Activated naive CD4-positive, alpha-beta T cell treated with anti-CD3 and anti-CD28 coated beads for 36 hours (primary cell): Measurements from ENCODE around the gene IL17C. TPM values are rescaled to one million over a fixed set of nuclear protein-coding genes. Genes with fewer than 3 reads are reported as not detected.
A peak's percentile ranks its signal among the peaks of the same experiment; 100 is the strongest.

Experiments
- CTCF ChIA-PET: fragments of 350-600 bp; sonication (Branson Sonifier 250); formaldehyde crosslinking; loops from one replicate; lab custom pipeline; 2021; ENCODE audit warnings: antibody characterized with exemption; lab: Charles Lee
- DNase-seq: peaks from one replicate; pipeline ENCODE4 v3.0.0-alpha.2; 2020
- H3K27ac Mint-ChIP-seq: one replicate; pipeline ENCODE4 v1.8.0; 2021; ENCODE audit warnings: mild to moderate bottlenecking, mixed read lengths
- H3K27me3 Mint-ChIP-seq: one replicate; pipeline ENCODE4 v1.8.0; 2021; ENCODE audit warnings: low read depth, mixed read lengths
- H3K36me3 Mint-ChIP-seq: one replicate; pipeline ENCODE4 v1.8.0; 2021; ENCODE audit warnings: low read depth, mixed read lengths
- H3K4me1 Mint-ChIP-seq: one replicate; pipeline ENCODE4 v1.8.0; 2021; ENCODE audit warnings: low read depth, mixed read lengths
- H3K4me3 Mint-ChIP-seq: one replicate; pipeline ENCODE4 v1.8.0; 2021; ENCODE audit warnings: mild to moderate bottlenecking, moderate library complexity, mixed read lengths
- H3K9me3 Mint-ChIP-seq: one replicate; pipeline ENCODE4 v1.8.0; 2021; ENCODE audit warnings: mixed read lengths
- intact Hi-C: fragments of 100-400 bp; cut with micrococcal nuclease; formaldehyde crosslinking; loops from one replicate; pipeline ENCODE4 v1.15.1; 2023
- total RNA-seq, 2 experiments: library from RNA; stranded (reverse); gene quantifications; one replicate each; pipeline ENCODE4 v1.2.3, GENCODE V29; 2021

The IL17C gene
- total RNA-seq, 2 experiments from 2014 or later, result not detected

GRCh38 chr16:88681084-88681680 is 42.8 kb downstream of the IL17C start:
- H3K9me3 Mint-ChIP-seq, result no peaks in the 10 kb centered on the region
- DNase-seq, result peak; percentile 69
- intact Hi-C loops, result loop anchor here (1.0 to 5.0 kb wide), 3 partner anchors 18 to 121 kb away; partner anchors contain the start of genes CDT1 and MVD
- peaks cover 34% of the 10 kb centered on the region for H3K4me1 Mint-ChIP-seq
- H3K27ac Mint-ChIP-seq, result peak overlapping the region; percentile 87
- CTCF ChIA-PET, result interaction anchor here (1.0 to 2.3 kb wide), 5 partner anchors 11 to 99 kb away, joined by 4 to 10 read pairs (median 5); no protein-coding TSS in a partner anchor
- peak overlapping the region; percentile 66 for H3K4me3 Mint-ChIP-seq
- no peaks in the 10 kb centered on the region for H3K27me3 Mint-ChIP-seq
- no peaks in the 10 kb centered on the region for H3K36me3 Mint-ChIP-seq

- no peaks in the 10 kb centered on the region for H3K27me3 Mint-ChIP-seq
- H3K9me3 Mint-ChIP-seq, result no peaks in the 10 kb centered on the region
- CTCF ChIA-PET, result interaction anchor here (0.5 to 2.3 kb wide), 6 partner anchors 12 to 113 kb away, joined by 3 to 10 read pairs (median 4); no protein-coding TSS in a partner anchor
- no peaks in the 10 kb centered on the region for H3K36me3 Mint-ChIP-seq
- intact Hi-C loops, result loop anchor here (1.0 to 5.0 kb wide), 4 partner anchors 19 to 120 kb away; partner anchors contain the start of genes CDT1 and MVD
- peaks cover 34% of the 10 kb centered on the region for H3K4me1 Mint-ChIP-seq
- H3K27ac Mint-ChIP-seq, result peak overlapping the region; percentile 87
- peak overlapping the region; percentile 66 for H3K4me3 Mint-ChIP-seq
- peak; percentile 92 for DNase-seq
These were observed 43.5 kb downstream of the IL17C start for GRCh38 chr16:88681709-88682451.

GRCh38 chr16:88684569-88685155 is 46.3 kb downstream of the IL17C start:
- Mint-ChIP-seq H3K4me3 (peak overlapping the region; percentile 12), H3K27me3 (no peaks in the 10 kb centered on the region), H3K27ac (no peak overlapping the region), H3K36me3 (no peaks in the 10 kb centered on the region), H3K9me3 (no peaks in the 10 kb centered on the region), H3K4me1 (peaks cover 41% of the 10 kb centered on the region)
- intact Hi-C loops, result loop anchor here (1.0 to 5.0 kb wide), 3 partner anchors 33 to 118 kb away; partner anchors contain the start of genes CDT1, CYBA and ZC3H18
- CTCF ChIA-PET, result interaction anchor here (1.0 to 1.7 kb wide), 4 partner anchors 9 to 99 kb away, joined by 3 to 8 read pairs (median 6); no protein-coding TSS in a partner anchor
- DNase-seq, result no peak

- CTCF ChIA-PET, result interaction anchor here (1.0 to 2.4 kb wide), 5 partner anchors 10 to 98 kb away, joined by 3 to 8 read pairs (median 6); no protein-coding TSS in a partner anchor
- peak overlapping the region; percentile 71 for H3K4me3 Mint-ChIP-seq
- H3K27ac Mint-ChIP-seq, result no peak overlapping the region
- H3K27me3 Mint-ChIP-seq, result no peaks in the 10 kb centered on the region
- H3K9me3 Mint-ChIP-seq, result no peaks in the 10 kb centered on the region
- peaks cover 42% of the 10 kb centered on the region for H3K4me1 Mint-ChIP-seq
- no peaks in the 10 kb centered on the region for H3K36me3 Mint-ChIP-seq
- peak; percentile 78 for DNase-seq
- intact Hi-C loops, result loop anchor here (1.0 to 5.0 kb wide), 5 partner anchors 16 to 113 kb away; partner anchors contain the start of genes CYBA, MVD and ZC3H18
These were observed 47.0 kb downstream of the IL17C start for GRCh38 chr16:88685156-88686061.

GRCh38 chr16:88686062-88686438 is 47.7 kb downstream of the IL17C start:
- H3K4me1 Mint-ChIP-seq, result peaks cover 45% of the 10 kb centered on the region
- no peak overlapping the region for H3K27ac Mint-ChIP-seq
- peak; percentile 46 for DNase-seq
- intact Hi-C loops, result loop anchor here (1.0 to 5.0 kb wide), 4 partner anchors 15 to 114 kb away; partner anchors contain the start of genes MVD and ZC3H18
- CTCF ChIA-PET, result interaction anchor here (2.4 kb wide), 1 partner anchor 12 kb away, joined by 6 read pairs; no protein-coding TSS in a partner anchor
- peak overlapping the region; percentile 71 for H3K4me3 Mint-ChIP-seq
- no peaks in the 10 kb centered on the region for H3K27me3 Mint-ChIP-seq
- H3K36me3 Mint-ChIP-seq, result no peaks in the 10 kb centered on the region
- no peaks in the 10 kb centered on the region for H3K9me3 Mint-ChIP-seq

GRCh38 chr16:88686439-88687253 is 48.3 kb downstream of the IL17C start, which contains the start of gene SNAI3:
SNAI3 (minus strand) TSS chr16:88686507; CDS start chr16:88686406, 101 bp downstream.
- Mint-ChIP-seq H3K27me3 (no peaks in the 10 kb centered on the region), H3K4me3 (peak within 1 kb of the TSS; percentile 71), H3K27ac (no peak within 1 kb of the TSS), H3K36me3 (no peaks in the 10 kb centered on the region), H3K9me3 (no peaks in the 10 kb centered on the region), H3K4me1 (peaks cover 45% of the 10 kb centered on the region)
- CTCF ChIA-PET, result interaction anchor here (2.4 kb wide), 1 partner anchor 12 kb away, joined by 6 read pairs; no protein-coding TSS in a partner anchor
- intact Hi-C loops, result loop anchor here (1.0 to 5.0 kb wide), 4 partner anchors 15 to 114 kb away; partner anchors contain the start of genes MVD and ZC3H18
- peak; percentile 86 for DNase-seq

GRCh38 chr16:88687254-88687576 is 48.8 kb downstream of the IL17C start:
- H3K27ac Mint-ChIP-seq, result no peak overlapping the region
- CTCF ChIA-PET, result interaction anchor here (2.4 kb wide), 1 partner anchor 11 kb away, joined by 6 read pairs; no protein-coding TSS in a partner anchor
- no peak for DNase-seq
- H3K27me3 Mint-ChIP-seq, result no peaks in the 10 kb centered on the region
- H3K9me3 Mint-ChIP-seq, result no peaks in the 10 kb centered on the region
- H3K4me3 Mint-ChIP-seq, result peak overlapping the region; percentile 29
- no peaks in the 10 kb centered on the region for H3K36me3 Mint-ChIP-seq
- H3K4me1 Mint-ChIP-seq, result peaks cover 45% of the 10 kb centered on the region
- intact Hi-C loops, result loop anchor here (2.0 to 5.0 kb wide), 2 partner anchors 50 to 115 kb away; partner anchors contain the start of gene ZC3H18

GRCh38 chr16:88687676-88688012 is 49.3 kb downstream of the IL17C start:
- H3K4me3 Mint-ChIP-seq, result no peak overlapping the region

GRCh38 chr16:88688013-88688778 is 49.8 kb downstream of the IL17C start:
- CTCF ChIA-PET, result interaction anchor here (2.4 kb wide), 1 partner anchor 10 kb away, joined by 6 read pairs; no protein-coding TSS in a partner anchor
- intact Hi-C loops, result loop anchor here (5.0 kb wide), 1 partner anchor 116 kb away; the partner anchor contains the start of gene ZC3H18
- Mint-ChIP-seq H3K4me3 (no peak overlapping the region), H3K4me1 (peaks cover 52% of the 10 kb centered on the region), H3K9me3 (no peaks in the 10 kb centered on the region), H3K36me3 (no peaks in the 10 kb centered on the region), H3K27ac (no peak overlapping the region), H3K27me3 (no peaks in the 10 kb centered on the region)
- DNase-seq, result no peak

More at GRCh38 chr16:88687676-88688012, 49.3 kb downstream of the IL17C start:
- no peak for DNase-seq
- Mint-ChIP-seq H3K27ac (no peak overlapping the region), H3K27me3 (no peaks in the 10 kb centered on the region), H3K4me1 (peaks cover 46% of the 10 kb centered on the region), H3K9me3 (no peaks in the 10 kb centered on the region), H3K36me3 (no peaks in the 10 kb centered on the region)
- CTCF ChIA-PET, result interaction anchor here (2.4 kb wide), 1 partner anchor 11 kb away, joined by 6 read pairs; no protein-coding TSS in a partner anchor
- intact Hi-C loops, result loop anchor here (2.0 to 5.0 kb wide), 2 partner anchors 51 to 115 kb away; partner anchors contain the start of gene ZC3H18
